Stimulated activated CD4-positive, alpha-beta T cell treated with anti-CD3 and anti-CD28 coated beads, TNF-alpha, amount 100 ng/mL, for 48 hours (primary cell): ENCODE results near the gene FBLN1.
"Not testable (repeated sequence)": the region's sequence is repeated elsewhere in the genome, so short reads cannot be mapped to it uniquely, and the experiment has no call there.

Experiments used
- DNase-seq, 3 donors: peaks; one replicate each; pipeline ENCODE4 v3.0.0-alpha.2; 2020; ENCODE audit warnings: low read depth in 3 of 3

Gene FBLN1

DNA sequence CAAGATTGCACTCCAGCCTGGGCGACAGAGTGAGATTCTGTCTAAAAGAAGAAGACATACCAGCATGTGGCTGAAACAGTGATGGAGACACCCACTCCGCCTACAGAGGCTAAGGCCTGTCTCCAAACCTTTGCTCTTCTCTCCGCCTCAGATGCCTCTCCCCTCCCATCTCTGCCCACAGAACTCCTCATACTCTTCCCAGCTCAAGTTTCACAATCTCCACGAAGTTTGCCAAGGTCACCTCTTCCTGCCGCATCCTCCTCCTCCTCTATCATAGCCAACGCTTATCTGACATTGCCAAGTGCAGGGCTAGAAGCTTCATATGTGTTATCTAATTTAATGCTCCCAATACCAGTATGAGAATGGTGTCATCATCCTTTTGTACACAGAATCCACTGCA lies 25.9 kb upstream of the FBLN1 start:
- no peak for DNase-seq

DNA sequence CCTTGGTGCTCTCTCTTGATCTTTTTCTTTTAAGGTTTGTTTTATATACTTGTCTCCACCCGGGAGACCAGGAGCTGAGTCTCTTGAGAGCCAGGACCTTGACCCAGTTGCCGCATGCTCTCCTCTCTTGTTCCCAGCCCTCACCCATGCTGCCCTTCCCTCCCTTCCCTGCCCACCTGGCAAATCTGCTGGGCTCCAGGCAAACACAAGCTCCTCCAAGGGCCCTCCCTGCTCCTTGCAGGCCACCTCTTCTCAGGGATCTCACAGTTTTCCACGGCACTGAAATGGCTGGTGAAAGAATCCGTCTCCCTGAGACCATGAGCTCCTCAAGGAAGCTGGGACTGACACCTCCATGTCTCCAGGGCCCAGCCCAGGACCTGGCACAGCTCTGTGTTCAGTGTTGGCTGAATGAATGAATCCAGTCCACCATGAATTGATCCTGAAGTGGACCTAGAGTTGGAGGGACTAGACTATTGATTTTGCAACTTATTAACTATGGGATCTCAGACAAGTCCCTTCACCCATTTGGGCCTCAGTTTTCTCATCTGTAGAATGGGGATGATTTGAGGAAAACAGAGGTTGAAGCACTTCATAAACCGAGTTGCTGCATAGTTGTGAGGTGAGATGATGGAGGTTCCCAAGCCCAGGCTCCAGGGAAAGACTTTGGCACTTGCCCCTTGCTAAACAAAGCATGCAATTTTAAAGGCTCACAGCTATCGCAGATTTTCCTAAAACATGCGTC lies 25.1 kb upstream of the FBLN1 start:
- DNase-seq, result no peak

DNA sequence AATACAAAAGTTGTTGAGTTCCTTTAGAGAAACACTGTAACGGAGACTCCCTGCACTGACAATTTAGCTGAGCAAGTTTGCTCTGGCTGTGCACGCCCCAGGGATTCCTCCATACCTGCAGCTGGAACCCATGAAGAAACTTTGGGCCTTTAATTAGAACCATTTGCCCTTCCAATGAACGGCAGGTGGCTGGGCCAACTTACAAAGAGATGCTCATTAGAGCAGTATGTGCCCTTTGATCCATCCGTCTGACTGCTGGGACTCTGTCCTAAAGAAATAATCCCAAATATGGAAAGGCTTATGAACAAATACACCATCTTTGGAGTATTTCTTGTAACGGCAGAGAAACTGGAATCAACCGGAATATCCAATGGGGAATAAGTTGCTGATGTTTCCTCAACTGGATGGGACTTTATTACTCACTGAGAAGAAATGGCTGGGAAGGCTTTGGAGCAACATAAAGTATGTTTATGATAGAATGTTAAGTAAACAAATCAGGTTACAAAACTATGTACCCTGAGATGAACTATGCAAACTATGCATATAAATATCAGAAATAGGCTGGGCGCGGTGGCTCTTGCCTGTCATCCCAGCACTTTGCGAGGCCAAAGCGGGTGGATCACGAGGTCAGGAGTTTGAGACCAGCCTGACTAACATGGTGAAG lies 24.4 kb upstream of the FBLN1 start:
- DNase-seq, result no peak

DNA sequence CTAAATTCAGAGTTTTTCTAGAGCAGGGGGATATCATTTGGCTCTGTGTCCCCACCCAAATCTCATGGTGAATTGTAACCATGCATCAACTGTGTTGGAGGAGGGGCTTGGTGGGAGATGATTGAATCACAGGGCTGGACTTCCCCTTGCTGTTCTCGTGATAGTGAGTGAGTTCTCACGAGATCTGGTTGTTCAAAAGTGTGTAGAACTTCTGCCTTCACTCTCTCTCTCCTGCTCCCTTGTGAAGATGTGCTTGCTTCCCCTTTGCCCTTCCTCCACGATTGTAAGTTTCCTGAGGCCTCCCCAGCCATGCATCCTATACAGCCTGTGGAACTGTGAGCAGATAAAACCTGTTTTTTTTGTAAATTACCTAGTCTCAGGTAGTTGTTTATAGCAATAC lies 22.0 kb upstream of the FBLN1 start:
- DNase-seq, result no peak

DNA sequence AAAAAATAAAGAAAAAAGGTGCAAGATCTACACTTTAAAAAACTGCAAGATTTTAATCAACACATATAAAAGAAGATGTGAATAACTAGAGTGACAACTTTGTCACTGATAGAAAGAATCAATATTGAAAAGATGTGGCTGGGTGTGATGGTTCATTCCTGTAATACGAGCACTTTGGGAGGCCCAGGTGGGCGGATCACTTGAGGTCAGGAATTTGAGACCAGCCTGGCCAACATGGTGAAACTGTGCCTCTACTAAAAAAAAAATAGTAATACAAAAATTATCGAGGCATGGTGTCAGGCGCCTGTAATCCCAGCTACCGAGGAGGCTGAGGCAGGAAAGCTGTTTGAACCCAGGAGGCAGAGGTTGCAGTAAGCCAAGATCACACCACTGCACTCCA lies 21.0 kb upstream of the FBLN1 start:
- no peak for DNase-seq

DNA sequence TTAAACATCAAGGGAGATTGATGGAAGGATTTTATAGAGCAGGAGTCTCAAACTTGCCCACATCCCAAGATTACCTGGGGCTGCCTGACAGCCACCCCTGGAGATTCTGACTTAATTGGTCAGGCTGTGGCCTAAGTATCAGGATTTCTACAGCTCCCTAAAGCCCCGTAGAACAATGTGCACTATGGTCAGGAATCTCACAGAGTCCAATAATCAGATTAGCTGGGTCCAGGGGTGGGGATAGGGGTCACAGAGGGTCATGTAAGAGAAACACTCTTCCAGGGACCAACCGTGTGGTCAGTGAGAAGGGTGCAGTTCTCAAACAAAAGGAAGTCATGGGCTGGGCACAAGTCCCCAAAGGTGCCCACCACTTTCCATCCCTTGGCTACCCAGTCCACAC lies 20.5 kb upstream of the FBLN1 start:
- no peak for DNase-seq

DNA sequence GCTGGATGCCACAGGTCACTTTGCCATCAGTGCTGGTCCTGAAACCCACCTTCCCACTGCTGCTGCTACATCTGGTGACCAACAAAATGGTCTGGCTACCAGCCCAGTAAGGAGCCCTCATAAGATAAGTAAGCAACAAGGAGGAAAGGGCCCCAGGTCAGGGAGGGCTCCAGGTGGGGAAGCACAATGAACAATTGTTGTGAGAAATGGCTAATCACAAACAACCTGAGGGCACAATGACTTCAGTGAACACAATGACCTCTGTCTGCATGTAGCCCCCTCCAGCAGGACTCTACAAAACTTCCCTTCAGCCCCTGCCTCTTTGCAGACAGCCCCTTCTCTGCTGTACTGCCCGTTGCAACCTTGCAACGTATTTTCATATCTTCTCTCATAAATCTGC lies 19.4 kb upstream of the FBLN1 start:
- no peak for DNase-seq

DNA sequence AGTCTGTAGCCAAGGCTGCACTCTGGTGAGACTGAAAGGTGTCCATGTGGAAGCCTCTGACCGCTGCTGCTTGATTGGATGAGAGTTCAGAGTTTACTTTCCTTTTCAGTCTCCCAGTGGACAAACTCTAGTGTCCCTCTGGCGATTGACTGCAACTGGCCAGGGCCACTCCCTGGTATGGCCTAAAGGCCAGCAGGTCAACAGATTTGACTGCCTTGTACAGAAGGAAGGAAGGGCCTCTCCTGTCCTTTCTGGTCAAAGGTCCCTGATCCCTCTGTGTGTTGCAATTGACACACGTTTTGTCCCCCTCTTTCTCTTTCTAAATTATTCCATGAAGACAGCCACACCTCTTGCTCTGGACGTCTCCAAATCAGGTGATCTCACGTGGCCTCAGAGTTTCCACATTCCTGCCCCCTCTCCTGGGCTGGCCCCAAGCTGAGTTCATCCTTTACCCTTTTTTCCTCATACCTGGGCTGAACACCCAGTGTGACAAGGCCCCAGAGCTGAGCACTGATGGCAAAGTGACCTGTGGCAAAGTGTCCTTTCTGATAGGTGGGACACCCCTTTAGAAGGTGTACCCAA lies 18.7 kb upstream of the FBLN1 start:
- DNase-seq, result no peak

DNA sequence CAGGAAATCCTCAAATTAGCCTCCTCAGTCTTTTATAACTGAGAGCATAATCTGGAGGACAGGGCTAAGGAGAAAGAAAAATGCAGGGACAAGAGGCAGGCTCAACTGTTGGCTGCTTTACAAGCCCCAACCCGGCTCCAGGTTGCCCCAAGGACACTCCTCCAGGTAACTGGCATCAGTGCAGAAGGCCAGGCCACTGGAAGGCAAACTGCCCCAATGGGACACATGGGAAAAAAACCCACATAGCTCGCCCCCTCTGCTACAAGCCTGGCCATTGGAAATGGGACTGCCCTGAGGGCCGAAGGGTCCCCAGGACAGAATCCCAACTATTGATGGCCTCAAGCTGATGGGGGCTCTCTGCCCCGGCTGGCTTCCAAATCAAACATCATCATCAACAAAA lies 17.9 kb upstream of the FBLN1 start:
- DNase-seq, result no peak

DNA sequence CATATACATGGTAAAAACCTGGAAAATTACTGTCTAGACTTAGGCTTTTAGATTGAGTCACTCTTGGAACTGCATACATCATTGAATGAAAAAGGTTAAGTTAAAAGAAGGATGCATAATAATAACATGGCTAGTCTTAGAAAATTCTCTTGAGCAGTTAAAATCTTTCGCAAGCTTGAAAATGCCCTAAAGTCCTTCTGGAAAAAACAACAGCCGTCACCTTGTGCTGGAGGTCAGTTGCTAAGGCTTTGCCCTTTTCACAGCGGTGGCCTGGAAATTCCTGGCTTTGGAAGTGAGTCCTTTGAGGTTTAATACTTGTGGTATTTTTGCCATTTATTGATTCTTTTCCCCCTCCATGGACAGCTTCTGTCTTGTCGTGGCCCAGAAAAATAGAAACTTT lies 17.4 kb upstream of the FBLN1 start:
- DNase-seq, result no peak

DNA sequence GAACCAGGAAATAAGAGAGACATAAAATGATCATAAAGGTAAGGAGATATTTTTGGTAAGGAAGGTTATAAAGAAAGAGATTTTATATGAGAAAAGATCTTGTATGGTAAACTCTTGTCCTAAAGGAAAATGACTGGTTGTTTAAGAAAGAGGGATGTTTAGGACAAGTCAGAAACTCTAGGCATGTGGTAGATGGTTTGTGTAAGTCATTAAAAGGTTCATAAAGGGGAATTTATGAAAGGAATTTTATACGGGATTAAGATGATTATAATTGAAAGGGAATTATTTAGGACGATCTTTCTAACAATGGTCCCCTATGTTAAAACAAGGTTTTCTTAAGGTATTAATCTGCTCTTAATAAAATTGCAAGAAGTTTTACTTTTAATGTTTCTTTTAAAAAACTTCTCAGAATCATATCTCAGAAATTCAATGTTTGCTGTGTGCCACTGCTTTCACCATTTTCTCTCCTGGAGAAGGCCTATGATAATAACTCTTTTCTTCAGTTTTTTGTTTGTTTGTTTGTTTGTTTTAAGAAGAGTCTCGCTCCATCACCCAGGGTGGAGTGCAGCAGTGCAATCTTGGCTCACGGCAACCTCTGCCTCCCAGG lies 13.8 kb upstream of the FBLN1 start:
- no peak for DNase-seq

DNA sequence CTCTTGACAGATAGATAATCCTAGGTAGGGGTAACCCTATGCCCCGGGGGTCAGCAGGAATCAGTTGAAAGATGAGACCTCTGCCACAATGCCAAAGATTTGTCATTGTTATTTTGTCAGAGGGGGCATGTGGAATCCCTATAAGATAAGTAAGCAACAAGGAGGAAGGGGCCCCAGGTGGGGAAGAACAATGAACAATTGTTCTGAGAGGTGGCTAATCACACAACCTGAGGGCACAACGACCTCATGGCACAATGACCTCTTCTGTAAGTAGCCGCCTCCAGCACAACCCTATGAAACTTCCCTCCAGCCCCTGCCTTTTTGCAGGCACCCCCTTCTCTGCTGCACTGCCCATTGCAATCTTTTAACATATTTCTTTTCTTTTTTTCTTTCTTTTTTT lies 11.8 kb upstream of the FBLN1 start:
- no peak for DNase-seq

DNA sequence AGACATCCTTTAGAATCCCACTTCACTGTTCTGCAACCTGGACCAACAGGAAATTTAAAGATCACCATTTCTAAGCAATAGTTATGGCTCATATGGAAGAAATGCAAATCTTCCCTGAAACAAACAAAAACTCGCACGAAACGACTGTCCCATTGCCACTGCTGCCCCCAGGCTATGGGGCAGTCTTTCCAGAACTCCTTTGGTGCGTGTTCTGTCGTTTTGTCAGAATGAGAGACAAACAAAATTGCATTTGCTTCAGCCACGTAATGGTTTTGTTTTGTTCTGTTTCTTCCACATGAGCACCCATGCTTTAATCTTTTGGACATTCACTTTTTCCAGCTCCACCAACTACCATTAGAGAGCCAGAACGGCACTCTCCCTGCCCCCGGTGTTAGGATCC lies 10.8 kb upstream of the FBLN1 start:
- DNase-seq, result no peak

DNA sequence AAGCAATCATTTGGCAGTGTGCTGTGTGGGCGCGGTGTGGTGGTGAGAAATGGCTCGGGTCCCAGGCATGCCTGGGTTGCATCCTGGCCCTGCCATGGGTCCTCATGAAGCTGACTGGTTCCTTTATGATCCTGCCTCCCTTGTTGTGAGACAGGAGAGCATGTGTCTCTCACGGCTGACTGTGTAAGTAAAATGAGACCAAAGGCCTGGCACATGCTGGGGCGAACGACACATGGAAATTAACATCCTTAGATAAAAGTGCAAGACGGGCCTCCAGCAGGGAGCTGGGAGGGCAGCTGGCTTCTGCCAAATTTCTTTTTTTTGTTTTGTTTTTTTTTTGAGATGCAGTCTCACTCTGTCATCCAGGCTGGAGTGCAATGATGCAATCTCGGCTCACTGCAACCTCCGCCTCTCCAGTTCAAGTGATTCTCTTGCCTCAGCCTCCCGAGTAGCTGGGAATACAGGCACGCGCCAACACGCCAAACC lies 9.4 kb upstream of the FBLN1 start:
- DNase-seq, result no peak

DNA sequence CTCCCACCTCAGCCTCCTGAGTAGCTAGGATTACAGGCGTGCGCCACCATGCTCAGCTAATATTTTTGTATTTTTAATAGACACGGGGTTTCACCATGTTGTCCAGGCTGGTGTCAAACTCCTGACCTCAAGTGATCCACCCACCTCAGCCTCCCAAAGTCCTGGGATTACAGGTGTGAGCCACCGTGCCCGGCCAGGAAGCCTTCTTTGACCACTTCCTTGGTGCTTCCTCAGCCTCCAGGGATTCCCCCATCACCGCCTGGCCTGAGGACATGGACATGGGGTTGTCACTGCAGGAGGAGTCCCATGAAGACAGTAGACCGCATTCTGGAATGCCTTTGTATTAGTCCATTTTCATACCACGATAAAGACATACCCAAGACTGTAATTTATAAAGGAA lies 8.4 kb upstream of the FBLN1 start:
- not testable (repeated sequence) for DNase-seq

DNA sequence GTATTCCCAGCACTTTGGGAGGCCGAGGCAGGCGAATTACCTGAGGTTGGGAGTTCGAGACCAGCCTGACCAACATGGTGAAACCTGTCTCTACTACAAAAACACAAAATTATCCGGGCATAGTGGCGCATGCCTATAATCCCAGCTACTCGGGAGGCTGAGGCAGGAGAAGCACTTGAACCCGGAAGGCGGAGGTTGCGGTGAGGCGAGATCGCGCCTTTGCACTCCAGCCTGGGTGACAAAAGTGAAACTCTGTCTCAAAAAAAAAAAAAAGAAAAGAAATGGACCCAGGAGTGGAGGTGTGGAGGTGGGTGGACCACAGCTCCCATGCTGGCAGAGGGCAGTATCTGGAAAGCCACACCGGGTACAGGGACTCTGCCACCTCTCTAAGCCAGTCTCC lies 7.1 kb upstream of the FBLN1 start:
- DNase-seq, result not testable (repeated sequence)

DNA sequence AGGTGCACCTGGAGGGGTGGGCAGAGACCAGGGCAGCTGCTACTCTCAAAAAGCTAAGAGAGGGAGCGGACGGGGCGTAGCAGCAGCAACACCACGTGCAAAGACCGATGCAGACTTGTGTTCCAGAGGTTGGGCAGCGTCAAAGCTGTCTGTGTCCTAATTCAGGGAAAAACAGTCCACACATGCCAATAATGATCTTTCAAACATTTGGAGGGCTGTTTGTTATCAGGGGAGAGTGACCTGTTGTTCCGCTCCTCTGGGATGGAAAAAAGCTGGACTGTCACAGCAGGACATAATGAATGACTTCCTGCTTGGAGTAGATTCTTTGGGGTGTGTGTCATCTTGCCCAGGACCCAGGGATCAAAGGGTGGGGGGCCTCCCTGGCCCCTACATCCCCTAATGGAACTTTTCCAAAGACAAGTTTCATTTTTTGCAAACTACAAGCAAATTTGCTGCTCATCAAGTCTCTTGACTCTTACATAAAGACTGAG lies 6.2 kb upstream of the FBLN1 start:
- no peak for DNase-seq

DNA sequence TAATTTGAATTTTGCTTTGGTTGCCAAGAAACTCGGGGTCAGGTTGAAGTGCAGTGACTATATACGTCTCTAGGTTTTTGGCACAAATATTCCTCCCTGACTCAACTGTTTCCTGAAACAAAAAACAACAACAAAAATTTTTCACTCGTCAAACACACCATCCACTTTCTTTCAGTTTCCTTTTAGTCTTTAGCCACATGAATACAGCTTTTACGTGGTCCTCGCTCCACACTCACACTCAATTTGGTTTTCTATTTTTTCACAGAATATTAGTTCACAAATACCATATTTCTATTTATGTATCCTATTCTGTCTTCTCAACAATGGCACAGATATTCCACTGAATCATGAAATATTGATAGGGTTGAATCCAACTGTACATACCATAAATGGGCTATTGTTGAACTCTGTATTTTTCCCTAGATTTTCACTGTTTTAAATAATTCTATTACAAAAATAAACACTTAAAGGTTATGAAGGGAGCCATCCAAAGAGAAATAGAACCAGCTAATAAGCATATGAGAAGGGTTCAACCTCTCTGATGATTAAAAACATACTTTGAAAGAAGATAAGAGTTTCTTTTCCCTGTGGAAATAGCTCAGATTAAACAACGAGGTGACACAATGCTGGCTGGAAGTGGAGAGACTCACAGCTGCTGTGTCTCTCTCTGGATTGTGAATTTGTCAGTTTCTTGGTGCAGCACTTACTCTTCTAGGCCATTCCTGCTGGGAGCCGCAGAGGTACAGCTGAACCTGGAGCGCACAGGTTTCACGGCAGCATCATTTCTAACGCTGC lies 5.1 kb upstream of the FBLN1 start:
- DNase-seq, result no peak

DNA sequence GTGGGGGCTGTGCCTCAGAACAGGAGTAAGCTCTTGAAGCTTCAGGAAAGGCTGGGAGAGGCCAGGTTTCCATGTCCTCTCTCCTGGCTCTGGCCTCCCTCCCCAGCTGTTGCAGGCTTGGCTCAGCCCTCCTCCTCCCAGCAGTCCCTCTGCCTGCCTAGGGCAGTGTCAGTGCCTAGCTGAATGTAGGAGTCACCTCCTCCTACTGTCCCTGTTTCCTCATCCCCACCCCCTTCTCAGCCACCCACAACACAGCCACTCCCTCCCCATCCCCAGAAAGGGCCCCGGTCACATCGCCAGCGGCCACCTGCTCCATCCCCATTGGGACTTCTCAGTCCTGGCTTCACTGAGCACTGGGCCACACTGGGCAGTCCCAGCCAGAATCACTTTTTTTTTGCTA lies 2.9 kb upstream of the FBLN1 start:
- no peak for DNase-seq

DNA sequence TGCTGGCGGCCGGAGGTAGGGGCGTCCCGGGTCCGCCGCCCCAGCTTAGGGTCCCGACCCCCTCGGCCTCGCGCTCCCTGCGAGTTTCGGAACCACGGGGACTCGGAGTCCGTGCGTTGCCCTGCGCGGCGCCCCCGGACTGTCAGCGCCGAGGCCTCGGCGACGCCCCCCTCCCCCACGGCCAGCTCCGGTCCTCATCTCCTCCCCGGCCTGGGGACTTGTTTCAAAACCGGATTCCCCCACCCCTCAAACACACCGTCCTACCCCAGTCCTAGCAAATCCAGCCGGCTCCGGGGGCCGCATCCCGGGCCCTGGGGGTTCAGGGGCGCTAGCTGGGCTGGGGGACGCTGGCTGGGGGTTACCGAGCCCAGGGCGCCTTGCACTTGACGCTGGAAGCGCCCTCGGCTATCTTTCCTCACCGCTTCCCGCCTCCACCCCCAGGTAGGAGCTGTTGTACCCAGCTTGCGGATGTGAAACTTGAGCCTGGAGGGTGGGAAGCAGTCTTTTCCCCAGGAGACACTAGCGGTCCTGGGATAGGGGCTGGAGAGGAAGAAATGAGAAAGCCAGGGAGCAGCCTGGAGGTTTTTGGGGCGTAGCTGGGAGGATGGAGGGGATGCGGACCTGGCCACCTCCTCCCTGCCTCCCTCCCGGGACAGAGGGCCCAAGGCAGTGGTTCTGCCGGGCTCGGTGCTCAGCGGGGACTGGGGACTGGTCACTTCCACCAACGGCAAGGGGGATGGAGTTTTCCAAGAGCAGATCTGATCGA lies 550 bp downstream of the FBLN1 start:
- DNase-seq, result no peak

DNA sequence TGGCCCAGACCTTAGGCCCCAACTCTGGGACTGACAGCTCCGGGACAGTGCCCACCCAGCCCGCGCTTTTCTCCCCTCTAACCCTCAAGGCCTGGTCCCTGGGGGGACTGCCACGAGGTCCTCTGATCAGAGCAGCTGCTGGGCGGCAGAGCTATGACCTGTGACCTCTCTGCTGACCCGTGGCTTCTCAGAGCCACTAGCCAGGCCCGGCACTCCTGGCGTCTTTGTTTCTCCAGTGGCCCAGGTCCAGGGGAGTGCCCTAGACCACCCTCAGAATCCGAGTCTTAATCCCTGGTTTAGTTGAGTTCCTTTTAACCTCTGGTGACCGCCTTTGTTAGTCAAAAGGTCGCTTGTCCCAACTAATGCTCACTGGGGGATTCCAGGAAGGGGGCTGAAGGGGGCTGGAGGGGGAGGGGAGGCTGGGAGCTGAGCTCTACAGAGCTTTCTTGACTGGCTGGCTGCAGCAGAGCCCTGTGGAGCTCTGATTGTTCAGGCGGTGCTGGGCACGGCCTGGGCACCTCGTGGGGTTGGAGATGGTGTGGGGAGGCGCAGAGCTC lies 1.2 kb downstream of the FBLN1 start:
- no peak for DNase-seq
